Uterus (tissue), 2 donors: ENCODE measurements around the gene LMCD1.

ENCODE experiments used
- POLR2A ChIP-seq, 2 donors: fragments of 450-650 bp; IDR thresholded peaks; one replicate each; pipeline ENCODE4 v1.6.1; 2016; ENCODE audit warnings: antibody characterized with exemption in 2 of 2, mild to moderate bottlenecking in 1 of 2, moderate library complexity in 1 of 2
- TF ChIP-seq, protein P1 (sequence below), 4 experiments: fragments of 200-600 bp in 2 of 4; fragments of 450-650 bp in 2 of 4; sonication (generic) in 2 of 4; IDR thresholded peaks; one replicate each; pipeline ENCODE4 v1.5.1; 2016 to 2019; ENCODE audit warnings: antibody characterized with exemption in 4 of 4, mild to moderate bottlenecking in 2 of 4, moderate library complexity in 1 of 4

GRCh38 chr3:8507496-8507895 is 5.9 kb downstream of the LMCD1 start:
- TF ChIP-seq, protein P1, sequence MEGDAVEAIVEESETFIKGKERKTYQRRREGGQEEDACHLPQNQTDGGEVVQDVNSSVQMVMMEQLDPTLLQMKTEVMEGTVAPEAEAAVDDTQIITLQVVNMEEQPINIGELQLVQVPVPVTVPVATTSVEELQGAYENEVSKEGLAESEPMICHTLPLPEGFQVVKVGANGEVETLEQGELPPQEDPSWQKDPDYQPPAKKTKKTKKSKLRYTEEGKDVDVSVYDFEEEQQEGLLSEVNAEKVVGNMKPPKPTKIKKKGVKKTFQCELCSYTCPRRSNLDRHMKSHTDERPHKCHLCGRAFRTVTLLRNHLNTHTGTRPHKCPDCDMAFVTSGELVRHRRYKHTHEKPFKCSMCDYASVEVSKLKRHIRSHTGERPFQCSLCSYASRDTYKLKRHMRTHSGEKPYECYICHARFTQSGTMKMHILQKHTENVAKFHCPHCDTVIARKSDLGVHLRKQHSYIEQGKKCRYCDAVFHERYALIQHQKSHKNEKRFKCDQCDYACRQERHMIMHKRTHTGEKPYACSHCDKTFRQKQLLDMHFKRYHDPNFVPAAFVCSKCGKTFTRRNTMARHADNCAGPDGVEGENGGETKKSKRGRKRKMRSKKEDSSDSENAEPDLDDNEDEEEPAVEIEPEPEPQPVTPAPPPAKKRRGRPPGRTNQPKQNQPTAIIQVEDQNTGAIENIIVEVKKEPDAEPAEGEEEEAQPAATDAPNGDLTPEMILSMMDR (IDR thresholded peaks at IDR 0.05), result no peak
- TF ChIP-seq POLR2A (IDR thresholded peaks at IDR 0.05), result no peak
